HCT116 (cell line): ENCODE results near the gene CCHCR1. TPM values are rescaled to one million over a fixed set of nuclear protein-coding genes. Genes with fewer than 3 reads are reported as not detected.
"Not testable (repeated sequence)": the region's sequence is repeated elsewhere in the genome, so short reads cannot be mapped to it uniquely, and the experiment has no call there.

ENCODE experiments used
- ATAC-seq: fragments of 200-7000 bp; cut with Tn5 transposase; 2 replicates; pipeline ENCODE4 v1.9.1; 2020; ENCODE audit warnings: mild to moderate bottlenecking, moderate library complexity
- BruUV-seq: library from RNA; stranded (reverse); fragments of 400-500 nt; replicated peaks from 2 replicates; lab custom pipeline; 2021; lab: Mats Ljungman, UMichigan
- CTCF ChIA-PET: fragments of 300-600 bp; sonication (Branson Sonifier 250); formaldehyde crosslinking; loops from one replicate; lab custom pipeline; 2021; ENCODE audit warnings: antibody characterized with exemption; lab: Charles Lee
- POLR2A ChIA-PET: fragments of 300-600, 350-600 bp; sonication (Branson Sonifier 250); formaldehyde crosslinking; loops from one replicate; lab custom pipeline; 2021; ENCODE audit warnings: antibody characterized with exemption; lab: Charles Lee
- RAD21 ChIA-PET, 2 experiments: fragments of 300-600 bp; sonication (Branson Sonifier 250); formaldehyde crosslinking; loops; one replicate each; lab custom pipeline; 2023; ENCODE audit warnings: low total read pairs in 2 of 2; ENCODE audit not compliant: uncharacterized antibody in 2 of 2, unreplicated experiment in 2 of 2, low non-redundant PET in 1 of 2; lab: Charles Lee
- DNase-seq: peaks from one replicate; pipeline ENCODE4 v3.0.0-alpha.2; 2010; ENCODE audit warnings: low read depth, low spot score
- H2AFZ ChIP-seq: fragments of 200-600 bp; shearing (Covaris generic), sonication (generic); 2 replicates; pipeline ENCODE4 v1.6.1; 2017; ENCODE audit warnings: low read depth, mixed run types, mixed read lengths, antibody characterized with exemption, low read length; ENCODE audit not compliant: poor library complexity, severe bottlenecking
- H3K27ac ChIP-seq: 2 replicates; pipeline ENCODE4 v1.5.1; 2012; ENCODE audit warnings: low read depth, low read length
- H3K27me3 ChIP-seq: fragments of 200-600 bp; sonication (generic); 2 replicates; pipeline ENCODE4 v1.6.1; 2016; ENCODE audit warnings: mixed run types, low read length, mixed read lengths; ENCODE audit not compliant: insufficient read depth
- H3K36me3 ChIP-seq, 2 experiments: fragments of 200-500 bp in 1 of 2; fragments of 200-600 bp in 1 of 2; sonication (Bioruptor generic) in 1 of 2; sonication (generic) in 1 of 2; 2 replicates each; pipeline versions ENCODE4 v1.5.1 to v1.6.1; 2014 to 2016; ENCODE audit warnings: low read length in 2 of 2, inconsistent platforms in 1 of 2, mixed read lengths in 1 of 2, mixed run types in 1 of 2; ENCODE audit not compliant: insufficient read depth in 2 of 2, control insufficient read depth in 1 of 2
- H3K4me1 ChIP-seq, 2 experiments: fragments of 200-600 bp in 1 of 2; sonication (generic) in 1 of 2; 2 replicates each; pipeline versions ENCODE4 v1.5.1 to v1.6.1; 2012 to 2017; ENCODE audit warnings: low read length in 2 of 2, inconsistent platforms in 1 of 2, mild to moderate bottlenecking in 1 of 2, mixed read lengths in 1 of 2, mixed run types in 1 of 2, moderate library complexity in 1 of 2; ENCODE audit not compliant: insufficient read depth in 2 of 2, control insufficient read depth in 1 of 2
- H3K4me2 ChIP-seq: fragments of 200-600 bp; sonication (generic); 2 replicates; pipeline ENCODE4 v1.6.1; 2017; ENCODE audit warnings: mixed run types, low read length, mixed read lengths
- H3K4me3 ChIP-seq, 2 experiments: fragments of 200-600 bp in 1 of 2; sonication (generic) in 1 of 2; replicated peaks in 1 of 2; 2 replicates each; pipeline ENCODE4 v1.5.1; 2011 to 2016; ENCODE audit warnings: low read length in 2 of 2, control low read depth in 1 of 2, low read depth in 1 of 2, mild to moderate bottlenecking in 1 of 2, mixed read lengths in 1 of 2, mixed run types in 1 of 2
- H3K79me2 ChIP-seq: fragments of 200-600 bp; sonication (generic); 2 replicates; pipeline ENCODE4 v1.6.1; 2017; ENCODE audit warnings: mild to moderate bottlenecking, mixed run types, low read length, moderate library complexity, mixed read lengths; ENCODE audit not compliant: insufficient read depth
- H3K9ac ChIP-seq: fragments of 200-600 bp; sonication (generic); 2 replicates; pipeline ENCODE4 v1.6.1; 2016; ENCODE audit warnings: low read length, mixed read lengths
- H3K9me2 ChIP-seq: fragments of 200-600 bp; sonication (generic), shearing (Covaris generic); 2 replicates; pipeline ENCODE4 v1.6.1; 2017; ENCODE audit warnings: mixed run types, mild to moderate bottlenecking, moderate library complexity; ENCODE audit not compliant: insufficient read depth
- H3K9me3 ChIP-seq, 2 experiments: fragments of 200-500 bp in 1 of 2; fragments of 200-600 bp in 1 of 2; sonication (Bioruptor generic) in 1 of 2; sonication (generic) in 1 of 2; 2 replicates each; pipeline ENCODE4 v1.6.1; 2014 to 2017; ENCODE audit warnings: low read length in 2 of 2, mixed read lengths in 2 of 2, inconsistent platforms in 1 of 2, low read depth in 1 of 2, mild to moderate bottlenecking in 1 of 2, mixed run types in 1 of 2, moderate library complexity in 1 of 2; ENCODE audit not compliant: control insufficient read depth in 1 of 2, insufficient read depth in 1 of 2
- H4K20me1 ChIP-seq: fragments of 200-600 bp; sonication (generic), shearing (Covaris generic); 2 replicates; pipeline ENCODE4 v1.6.1; 2017; ENCODE audit warnings: mixed run types, mild to moderate bottlenecking, moderate library complexity; ENCODE audit not compliant: insufficient read depth
- CBX3 ChIP-seq: IDR thresholded peaks from 2 replicates; pipeline ENCODE4 v1.6.1; 2012; ENCODE audit warnings: low read depth
- POLR2A ChIP-seq: IDR thresholded peaks from 2 replicates; pipeline ENCODE4 v1.7.0; 2011; ENCODE audit warnings: borderline replicate concordance; ENCODE audit not compliant: insufficient read depth, insufficient read length; ENCODE audit errors: extremely low read depth
- SP1 ChIP-seq: IDR thresholded peaks from 2 replicates; pipeline ENCODE4 v1.6.1; 2012; ENCODE audit warnings: low read depth
- TCF7L2 ChIP-seq: IDR thresholded peaks from 2 replicates; pipeline ENCODE4 v1.7.0; 2011; ENCODE audit warnings: borderline replicate concordance, inconsistent platforms; ENCODE audit not compliant: insufficient read depth, insufficient read length; ENCODE audit errors: extremely low read depth
- YY1 ChIP-seq: IDR thresholded peaks from 2 replicates; pipeline ENCODE4 v1.6.1; 2011; ENCODE audit warnings: low read length, low read depth, moderate library complexity, mild to moderate bottlenecking; ENCODE audit not compliant: insufficient replicate concordance; ENCODE audit errors: extremely low read depth
- ZNF274 ChIP-seq: fragments of 200-500 bp; sonication (Bioruptor generic); IDR thresholded peaks from 2 replicates; pipeline ENCODE4 v1.6.1; 2014; ENCODE audit warnings: mild to moderate bottlenecking, low read depth, low read length, inconsistent platforms
- intact Hi-C: fragments of 100-400 bp; cut with micrococcal nuclease; formaldehyde crosslinking; loops from 2 replicates; pipeline ENCODE4 v1.10.0; 2022
- total RNA-seq: library from RNA; stranded (reverse); gene quantifications from one replicate; pipeline ENCODE4 v1.2.1, GENCODE V29; 2021; ENCODE audit not compliant: unreplicated experiment
- TF ChIP-seq, protein P1 (sequence below): IDR thresholded peaks from 2 replicates; pipeline ENCODE4 v1.6.1; 2012
- TF ChIP-seq, protein P2 (sequence below): IDR thresholded peaks from 2 replicates; pipeline ENCODE4 v1.6.1; 2011; ENCODE audit warnings: mild to moderate bottlenecking, low read length, moderate library complexity; ENCODE audit not compliant: insufficient replicate concordance; ENCODE audit errors: extremely low read depth
- TF ChIP-seq, protein P3 (sequence below): IDR thresholded peaks from 2 replicates; pipeline ENCODE4 v1.6.1; 2012

The CCHCR1 gene
- total RNA-seq, 1 experiment from 2014 or later, result 40.7 TPM

DNA sequence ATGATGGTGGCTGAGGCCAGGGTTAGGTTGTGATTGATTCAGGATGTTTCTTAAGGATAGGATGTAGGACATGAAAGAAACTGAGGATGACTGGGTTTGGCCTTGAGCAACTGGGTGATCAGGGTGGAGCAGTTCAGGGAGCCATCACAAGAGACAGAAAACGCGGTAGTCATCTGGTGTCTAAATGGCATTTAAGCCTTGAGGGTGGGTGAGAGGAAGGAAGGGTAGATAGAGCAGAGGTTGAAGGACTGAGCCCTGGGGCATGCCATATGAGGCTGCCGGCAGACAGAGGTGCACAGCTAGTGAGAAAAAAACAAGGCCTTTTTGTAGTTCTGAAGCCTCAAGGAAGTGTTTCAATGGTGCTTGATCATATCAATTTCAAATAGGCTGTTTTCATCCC is 11.0 kb upstream of the CCHCR1 start:
- Histone ChIP-seq H3K4me2 (no peak overlapping the region), H3K27me3 (no peaks in the 10 kb centered on the region), H2AFZ (no peak overlapping the region), H3K9ac (no peak overlapping the region), H3K4me3 (no peak overlapping the region), H3K9me3 (no peaks in the 10 kb centered on the region), H4K20me1 (no peaks in the 10 kb centered on the region), H3K9me2 (no peaks in the 10 kb centered on the region), H3K36me3 (no peaks in the 10 kb centered on the region), H3K4me1 (peaks cover 7 to 19% of the 10 kb centered on the region in 2 experiments), H3K79me2 (no peaks in the 10 kb centered on the region), H3K27ac (no peak overlapping the region)
- no TSS peak for BruUV-seq
- no peak for ATAC-seq
- intact Hi-C loops, result no loop called here
- ChIA-PET CTCF (interaction anchor here (0.8 kb wide), 1 partner anchor 24 kb away, joined by 3 read pairs; no protein-coding TSS in a partner anchor), RAD21 (no interaction called here), POLR2A (no interaction called here)
- DNase-seq, result no peak
- TF ChIP-seq, protein P1, sequence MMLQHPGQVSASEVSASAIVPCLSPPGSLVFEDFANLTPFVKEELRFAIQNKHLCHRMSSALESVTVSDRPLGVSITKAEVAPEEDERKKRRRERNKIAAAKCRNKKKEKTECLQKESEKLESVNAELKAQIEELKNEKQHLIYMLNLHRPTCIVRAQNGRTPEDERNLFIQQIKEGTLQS, result no peak
- TF ChIP-seq CBX3, result no peak
- no peak for TF ChIP-seq POLR2A
- no peak for TF ChIP-seq YY1
- TF ChIP-seq, protein P2, sequence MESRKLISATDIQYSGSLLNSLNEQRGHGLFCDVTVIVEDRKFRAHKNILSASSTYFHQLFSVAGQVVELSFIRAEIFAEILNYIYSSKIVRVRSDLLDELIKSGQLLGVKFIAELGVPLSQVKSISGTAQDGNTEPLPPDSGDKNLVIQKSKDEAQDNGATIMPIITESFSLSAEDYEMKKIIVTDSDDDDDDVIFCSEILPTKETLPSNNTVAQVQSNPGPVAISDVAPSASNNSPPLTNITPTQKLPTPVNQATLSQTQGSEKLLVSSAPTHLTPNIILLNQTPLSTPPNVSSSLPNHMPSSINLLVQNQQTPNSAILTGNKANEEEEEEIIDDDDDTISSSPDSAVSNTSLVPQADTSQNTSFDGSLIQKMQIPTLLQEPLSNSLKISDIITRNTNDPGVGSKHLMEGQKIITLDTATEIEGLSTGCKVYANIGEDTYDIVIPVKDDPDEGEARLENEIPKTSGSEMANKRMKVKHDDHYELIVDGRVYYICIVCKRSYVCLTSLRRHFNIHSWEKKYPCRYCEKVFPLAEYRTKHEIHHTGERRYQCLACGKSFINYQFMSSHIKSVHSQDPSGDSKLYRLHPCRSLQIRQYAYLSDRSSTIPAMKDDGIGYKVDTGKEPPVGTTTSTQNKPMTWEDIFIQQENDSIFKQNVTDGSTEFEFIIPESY, result no peak
- TF ChIP-seq TCF7L2, result no peak

DNA sequence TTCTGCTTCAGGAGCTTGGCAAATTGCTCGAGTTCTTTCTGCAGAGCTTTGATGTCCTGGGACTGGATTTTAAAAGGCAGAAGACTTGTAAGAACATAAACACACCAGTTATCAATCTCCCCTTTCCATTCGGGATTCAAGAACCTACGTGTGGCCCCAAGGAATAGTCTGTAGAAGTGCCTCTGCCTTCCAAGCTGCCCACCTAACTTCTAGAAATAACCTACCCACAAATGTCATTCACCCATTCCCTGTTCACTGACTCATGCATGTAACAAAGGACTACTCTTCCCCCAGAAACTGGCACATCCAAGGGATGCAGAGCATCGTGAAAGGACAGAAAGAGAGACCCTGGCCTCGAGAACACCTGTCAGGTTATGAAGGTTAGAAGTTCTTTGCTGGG is 8.4 kb upstream of the CCHCR1 start:
- Histone ChIP-seq H3K4me3 (no peak overlapping the region), H3K4me1 (peaks cover 9 to 19% of the 10 kb centered on the region in 2 experiments; a peak in 3 of 4 replicates), H3K79me2 (no peaks in the 10 kb centered on the region), H3K9ac (no peak overlapping the region), H4K20me1 (no peaks in the 10 kb centered on the region), H3K27ac (no peak overlapping the region), H3K36me3 (peaks cover 3 to 12% of the 10 kb centered on the region in 2 experiments; a peak in 3 of 4 replicates), H3K27me3 (no peaks in the 10 kb centered on the region), H3K9me2 (no peaks in the 10 kb centered on the region), H2AFZ (no peak overlapping the region), H3K9me3 (no peaks in the 10 kb centered on the region), H3K4me2 (no peak overlapping the region)
- CTCF ChIA-PET, result no interaction called here
- ATAC-seq (no peak), DNase-seq (no peak)
- POLR2A ChIA-PET, result no interaction called here
- intact Hi-C loops, result no loop called here
- RAD21 ChIA-PET, result no interaction called here
- no TSS peak for BruUV-seq
- TF ChIP-seq SP1 (no peak), ZNF274 (no peak)
- TF ChIP-seq, protein P3, sequence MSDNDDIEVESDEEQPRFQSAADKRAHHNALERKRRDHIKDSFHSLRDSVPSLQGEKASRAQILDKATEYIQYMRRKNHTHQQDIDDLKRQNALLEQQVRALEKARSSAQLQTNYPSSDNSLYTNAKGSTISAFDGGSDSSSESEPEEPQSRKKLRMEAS, result no peak

DNA sequence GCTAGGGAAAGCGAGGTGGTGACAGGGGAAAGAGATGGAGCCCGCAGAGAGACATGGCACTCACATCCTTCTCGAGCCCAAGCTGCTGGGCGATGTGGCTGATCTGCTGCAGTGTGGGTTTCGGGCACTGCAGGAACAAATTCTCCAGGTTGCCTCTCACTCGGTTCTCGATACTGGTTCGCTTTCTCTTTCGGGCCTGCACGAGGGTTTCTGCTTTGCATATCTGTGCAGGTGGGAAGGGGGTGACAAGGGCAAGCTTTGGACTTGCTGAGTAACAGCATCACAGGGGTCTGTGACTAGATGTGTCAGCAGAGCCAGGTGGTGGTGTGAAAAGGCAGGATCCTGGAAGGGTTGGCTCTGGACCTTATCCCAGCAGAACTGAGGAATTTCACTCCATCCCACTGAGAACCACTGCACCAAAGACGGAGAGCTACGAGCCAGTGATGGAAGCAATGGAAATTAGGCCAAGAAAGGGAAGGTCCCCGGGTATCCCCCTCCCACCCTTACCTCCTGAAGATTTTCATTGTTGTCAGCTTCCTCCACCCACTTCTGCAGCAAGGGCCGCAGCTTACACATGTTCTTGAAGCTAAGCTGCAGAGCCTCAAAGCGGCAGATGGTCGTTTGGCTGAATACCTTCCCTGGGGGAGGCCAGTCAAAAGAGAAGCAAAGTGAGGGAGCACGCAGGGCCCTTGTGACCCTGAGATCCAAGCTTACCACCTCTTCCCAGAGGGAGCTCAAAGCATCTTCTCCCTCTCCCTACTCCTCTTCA is 7.6 kb upstream of the CCHCR1 start:
- not testable (repeated sequence) for H3K9ac ChIP-seq, ATAC-seq, BruUV-seq

More for the DNA sequence above, 7.6 kb upstream of the CCHCR1 start:
- H3K79me2 ChIP-seq, H3K9me3 ChIP-seq, intact Hi-C loops, CTCF ChIA-PET, H4K20me1 ChIP-seq, H3K4me3 ChIP-seq, H3K27me3 ChIP-seq, POLR2A ChIA-PET, H3K27ac ChIP-seq, H2AFZ ChIP-seq, RAD21 ChIA-PET, DNase-seq, H3K9me2 ChIP-seq, H3K4me2 ChIP-seq: not testable (repeated sequence)
- peaks cover 9 to 19% of the 10 kb centered on the region in 2 experiments; a peak in 3 of 4 replicates for H3K4me1 ChIP-seq
- peaks cover 3 to 12% of the 10 kb centered on the region in 2 experiments; a peak in 3 of 4 replicates for H3K36me3 ChIP-seq
